ENCODE results near the gene NRIP1.

The NRIP1 gene, protein sequence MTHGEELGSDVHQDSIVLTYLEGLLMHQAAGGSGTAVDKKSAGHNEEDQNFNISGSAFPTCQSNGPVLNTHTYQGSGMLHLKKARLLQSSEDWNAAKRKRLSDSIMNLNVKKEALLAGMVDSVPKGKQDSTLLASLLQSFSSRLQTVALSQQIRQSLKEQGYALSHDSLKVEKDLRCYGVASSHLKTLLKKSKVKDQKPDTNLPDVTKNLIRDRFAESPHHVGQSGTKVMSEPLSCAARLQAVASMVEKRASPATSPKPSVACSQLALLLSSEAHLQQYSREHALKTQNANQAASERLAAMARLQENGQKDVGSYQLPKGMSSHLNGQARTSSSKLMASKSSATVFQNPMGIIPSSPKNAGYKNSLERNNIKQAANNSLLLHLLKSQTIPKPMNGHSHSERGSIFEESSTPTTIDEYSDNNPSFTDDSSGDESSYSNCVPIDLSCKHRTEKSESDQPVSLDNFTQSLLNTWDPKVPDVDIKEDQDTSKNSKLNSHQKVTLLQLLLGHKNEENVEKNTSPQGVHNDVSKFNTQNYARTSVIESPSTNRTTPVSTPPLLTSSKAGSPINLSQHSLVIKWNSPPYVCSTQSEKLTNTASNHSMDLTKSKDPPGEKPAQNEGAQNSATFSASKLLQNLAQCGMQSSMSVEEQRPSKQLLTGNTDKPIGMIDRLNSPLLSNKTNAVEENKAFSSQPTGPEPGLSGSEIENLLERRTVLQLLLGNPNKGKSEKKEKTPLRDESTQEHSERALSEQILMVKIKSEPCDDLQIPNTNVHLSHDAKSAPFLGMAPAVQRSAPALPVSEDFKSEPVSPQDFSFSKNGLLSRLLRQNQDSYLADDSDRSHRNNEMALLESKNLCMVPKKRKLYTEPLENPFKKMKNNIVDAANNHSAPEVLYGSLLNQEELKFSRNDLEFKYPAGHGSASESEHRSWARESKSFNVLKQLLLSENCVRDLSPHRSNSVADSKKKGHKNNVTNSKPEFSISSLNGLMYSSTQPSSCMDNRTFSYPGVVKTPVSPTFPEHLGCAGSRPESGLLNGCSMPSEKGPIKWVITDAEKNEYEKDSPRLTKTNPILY (N-terminal part only)

DNA sequence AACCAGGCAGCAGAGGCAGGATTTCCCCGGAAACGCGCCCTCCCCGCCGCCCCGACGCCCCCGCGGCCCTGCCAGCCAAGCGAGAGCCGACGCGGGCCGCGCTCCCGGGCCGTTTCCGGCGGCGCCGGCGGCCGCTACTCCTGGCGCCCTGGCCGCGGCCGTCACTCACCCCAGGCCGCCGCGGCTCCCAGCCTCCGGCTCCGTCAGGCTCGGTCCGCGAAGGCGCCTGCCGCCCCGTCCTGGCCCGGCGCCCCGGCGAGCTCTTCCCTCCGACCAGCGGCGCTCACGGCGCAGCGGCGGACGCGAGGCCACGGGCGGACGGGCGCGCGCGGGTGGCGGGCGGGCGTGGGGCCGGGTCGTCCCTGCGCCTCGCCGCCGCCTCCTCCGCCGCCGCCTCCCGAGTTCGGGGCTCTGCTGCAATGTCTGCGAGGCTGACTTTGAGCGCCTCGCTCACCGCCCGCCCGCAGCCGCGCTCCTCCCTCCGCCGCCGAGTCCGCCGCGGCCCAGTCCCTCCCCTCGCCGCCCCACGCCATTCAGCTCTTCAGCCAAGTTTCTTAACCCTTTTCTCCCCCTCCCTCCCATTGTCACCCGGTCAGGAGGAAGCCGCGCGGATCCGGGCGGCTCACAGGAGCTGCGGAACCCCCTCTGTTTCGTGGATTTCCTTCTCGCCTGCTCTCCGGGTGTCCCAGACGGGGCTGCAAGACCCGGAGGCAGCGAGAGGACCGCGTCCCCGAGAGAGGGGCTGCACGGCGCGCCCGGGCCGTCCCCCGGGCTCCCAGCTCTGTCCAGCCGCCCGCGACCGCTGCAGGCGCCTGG lies at the start of gene NRIP1:
TSS of gene NRIP1 (minus strand) at position 425 of the 816 bp plus-strand sequence. CDS start 96,808 bp downstream, outside the sequence.
- in situ Hi-C loops (cut with MboI; ENCODE audit: low sequenced_read_pairs) = no loop called here

GRCh38 chr21:15112858-15113257 lies 48.1 kb upstream of the NRIP1 start:
- in situ Hi-C loops (cut with MboI; ENCODE audit: low sequenced_read_pairs) = no loop called here

DNA sequence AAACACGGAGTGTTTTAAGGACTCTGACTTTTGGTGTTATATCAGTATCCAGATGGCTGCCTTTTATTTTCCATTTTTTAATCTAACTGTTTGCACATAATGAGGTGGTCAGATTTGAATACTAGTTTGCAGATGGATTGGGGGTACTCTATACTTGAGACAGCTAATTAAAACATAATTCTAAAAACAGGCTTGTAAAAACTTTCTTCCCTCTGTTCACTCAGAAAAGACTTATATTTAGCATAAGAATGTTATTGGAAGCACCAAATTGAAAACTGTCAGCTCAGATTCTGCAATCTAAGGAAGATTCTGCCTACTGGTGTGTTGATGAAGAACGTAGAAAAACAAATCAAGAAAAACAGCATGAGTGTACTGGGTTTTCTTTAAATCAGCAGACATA lies 44.0 kb upstream of the NRIP1 start:
- in situ Hi-C loops (cut with MboI; ENCODE audit: low sequenced_read_pairs) = no loop called here

DNA sequence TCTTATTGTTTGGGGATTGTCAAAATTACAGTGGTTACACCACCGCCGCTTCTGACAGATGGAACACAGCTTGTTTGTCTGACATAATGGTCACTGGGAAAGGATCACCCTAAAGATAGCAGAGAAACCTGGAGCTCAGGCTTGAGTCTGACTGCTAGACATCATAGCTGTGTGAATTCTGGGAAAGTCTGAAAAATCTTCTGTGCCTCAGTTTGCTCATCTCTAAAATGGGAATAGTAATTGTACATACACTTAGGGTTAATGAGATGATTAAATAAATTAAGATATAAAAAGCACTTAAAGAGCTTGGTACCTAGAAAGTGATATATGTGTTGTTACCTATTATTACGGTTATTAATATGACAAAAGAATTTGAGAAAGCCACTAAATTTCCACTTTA lies 39.7 kb upstream of the NRIP1 start:
- in situ Hi-C loops (cut with MboI; ENCODE audit: low sequenced_read_pairs) = no loop called here

- in situ Hi-C loops (cut with MboI; ENCODE audit: low sequenced_read_pairs) = no loop called here
Measured at GRCh38 chr21:15098908-15099307, 34.1 kb upstream of the NRIP1 start.

- in situ Hi-C loops (cut with MboI; ENCODE audit: low sequenced_read_pairs) = no loop called here
Measured at GRCh38 chr21:15098181-15098580, 33.4 kb upstream of the NRIP1 start.

GRCh38 chr21:15097580-15097979 lies 32.8 kb upstream of the NRIP1 start:
- in situ Hi-C loops (cut with MboI; ENCODE audit: low sequenced_read_pairs) = no loop called here

- in situ Hi-C loops (cut with MboI; ENCODE audit: low sequenced_read_pairs) = no loop called here
Measured at GRCh38 chr21:15096146-15096545, 31.3 kb upstream of the NRIP1 start.

DNA sequence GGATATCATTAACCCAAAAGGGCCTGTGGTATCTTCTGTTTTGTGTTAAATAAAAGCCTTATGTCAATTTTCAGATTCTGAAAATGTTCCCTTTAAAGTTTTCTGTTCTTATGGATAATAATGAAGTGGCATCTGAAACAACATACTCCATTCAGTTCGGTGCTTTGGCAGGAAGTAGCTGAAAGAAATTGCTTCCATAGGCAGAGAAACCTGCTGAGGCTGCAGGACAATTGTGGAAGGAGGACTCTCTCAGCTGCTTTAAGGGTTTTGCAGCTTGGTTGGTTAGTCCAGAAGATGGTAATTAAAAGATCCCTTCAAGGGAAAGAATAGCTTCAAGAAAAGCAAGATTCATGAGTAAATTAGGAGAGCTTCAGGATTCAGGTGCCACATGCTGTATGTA lies 30.5 kb upstream of the NRIP1 start:
- in situ Hi-C loops (cut with MboI; ENCODE audit: low sequenced_read_pairs) = no loop called here

GRCh38 chr21:15094706-15095105 lies 29.9 kb upstream of the NRIP1 start:
- in situ Hi-C loops (cut with MboI; ENCODE audit: low sequenced_read_pairs) = no loop called here

DNA sequence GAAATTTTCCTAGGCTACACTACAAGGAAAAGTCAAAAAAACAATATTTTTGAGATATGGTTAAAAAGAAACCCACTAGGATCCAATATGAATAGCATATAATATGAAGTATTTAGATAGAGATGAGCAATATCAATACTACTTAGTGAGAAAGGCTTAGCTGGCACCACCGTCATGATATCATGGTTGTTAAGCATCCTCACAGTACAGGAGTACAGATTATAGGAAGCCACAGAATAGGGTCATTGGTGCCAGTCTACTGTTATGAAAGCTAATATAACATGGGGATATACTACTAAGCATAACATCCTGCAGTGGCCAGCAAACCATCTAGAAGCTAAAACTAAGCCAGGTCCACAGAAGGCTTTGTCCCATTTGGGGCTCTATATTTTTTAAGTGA lies 28.4 kb upstream of the NRIP1 start:
- in situ Hi-C loops (cut with MboI; ENCODE audit: low sequenced_read_pairs) = no loop called here

DNA sequence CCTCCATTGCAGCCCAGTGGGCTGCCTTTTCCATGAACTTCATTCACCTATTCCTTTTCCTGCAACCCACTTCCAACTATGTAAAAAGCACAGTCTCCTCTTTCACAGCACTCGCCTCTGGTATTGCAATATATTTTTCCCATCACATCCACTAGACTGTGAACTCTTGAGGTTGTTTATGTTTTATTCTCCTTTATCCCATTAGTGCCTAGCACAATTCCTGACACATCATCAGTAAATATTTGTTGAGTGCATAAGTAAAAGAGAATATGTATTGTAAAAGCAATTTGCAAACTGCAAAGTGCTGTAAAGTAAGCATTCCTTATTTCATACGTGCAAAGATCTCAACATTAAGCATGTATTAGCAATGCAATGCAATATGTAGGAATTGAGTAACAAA lies 27.9 kb upstream of the NRIP1 start:
- in situ Hi-C loops (cut with MboI; ENCODE audit: low sequenced_read_pairs) = no loop called here

DNA sequence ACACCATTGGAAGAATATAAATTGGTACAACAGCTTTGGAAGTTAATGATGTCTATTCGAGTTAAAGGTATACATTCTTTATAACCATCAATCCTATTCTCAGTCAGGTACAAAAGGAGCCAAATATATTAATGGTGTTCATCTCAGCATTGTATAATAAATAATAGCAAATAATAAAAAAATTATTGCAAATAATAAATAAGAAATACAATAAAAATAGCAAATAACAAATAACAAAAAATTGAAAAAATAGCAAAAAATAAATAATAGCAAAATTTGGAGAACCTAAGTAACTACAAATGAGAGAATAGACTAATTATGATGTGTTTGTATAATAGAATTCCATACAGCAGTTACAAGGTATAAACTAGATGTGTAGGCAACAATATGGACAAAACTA lies 25.6 kb upstream of the NRIP1 start:
- in situ Hi-C loops (cut with MboI; ENCODE audit: low sequenced_read_pairs) = no loop called here

DNA sequence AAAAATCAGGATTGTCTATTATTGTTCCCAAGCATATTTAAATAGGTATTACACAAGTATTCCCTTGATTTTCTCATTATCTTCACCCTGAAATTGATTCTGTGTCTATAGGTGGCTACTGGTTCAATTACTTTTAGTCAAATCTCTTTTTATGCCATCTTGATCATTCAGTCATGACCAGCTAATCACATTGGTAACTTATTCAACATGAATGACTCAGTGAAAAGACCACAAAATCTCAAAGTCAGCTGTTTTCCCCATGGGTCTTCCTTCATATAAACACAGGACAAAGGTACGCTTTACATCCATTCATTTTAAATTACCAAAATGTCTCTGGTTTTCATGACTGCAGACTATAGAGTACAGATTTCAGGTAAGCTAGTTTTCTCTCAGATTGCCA lies 23.7 kb upstream of the NRIP1 start:
- in situ Hi-C loops (cut with MboI; ENCODE audit: low sequenced_read_pairs) = no loop called here

DNA sequence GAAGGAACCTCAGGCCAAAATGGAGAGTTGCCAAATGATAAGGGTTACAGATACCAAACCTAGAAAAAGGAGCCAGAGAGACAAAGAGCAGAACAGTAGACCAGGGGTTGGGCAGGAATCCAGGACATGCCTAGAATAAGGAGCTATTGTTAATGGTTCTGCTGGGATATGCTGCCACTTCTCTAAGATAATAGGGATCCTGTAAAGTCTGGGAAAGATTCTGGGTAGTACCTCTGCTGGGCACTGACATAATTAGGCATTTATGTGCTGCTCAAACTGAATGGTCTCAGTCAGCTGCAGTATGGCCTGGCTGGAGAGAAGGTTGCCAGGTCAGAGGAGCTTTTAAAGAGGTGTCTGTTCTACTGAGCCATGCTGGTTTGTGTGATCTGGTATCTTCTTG lies 19.9 kb upstream of the NRIP1 start:
- in situ Hi-C loops (cut with MboI; ENCODE audit: low sequenced_read_pairs) = no loop called here

DNA sequence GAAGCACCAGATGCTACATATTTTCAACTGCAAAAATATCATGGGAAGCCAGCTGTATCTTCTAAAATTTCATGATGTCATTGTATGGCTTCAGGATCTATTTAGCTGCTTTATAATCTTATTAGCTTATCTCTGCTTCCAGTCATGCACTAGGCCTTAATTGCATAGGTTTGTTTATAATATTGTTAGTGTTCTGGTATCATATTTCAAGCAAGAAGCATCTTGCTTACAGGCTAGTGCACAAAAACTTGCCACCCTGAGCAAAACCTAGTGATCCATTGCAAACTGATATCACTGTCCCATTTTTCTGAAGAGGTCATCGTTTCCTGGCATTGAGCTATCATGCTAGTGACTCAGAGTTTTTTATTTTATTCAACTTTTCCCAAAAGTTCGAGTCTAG lies 15.7 kb upstream of the NRIP1 start:
- in situ Hi-C loops (cut with MboI; ENCODE audit: low sequenced_read_pairs) = no loop called here

- in situ Hi-C loops (cut with MboI; ENCODE audit: low sequenced_read_pairs) = no loop called here
Measured at GRCh38 chr21:15079269-15079668, 14.5 kb upstream of the NRIP1 start.

DNA sequence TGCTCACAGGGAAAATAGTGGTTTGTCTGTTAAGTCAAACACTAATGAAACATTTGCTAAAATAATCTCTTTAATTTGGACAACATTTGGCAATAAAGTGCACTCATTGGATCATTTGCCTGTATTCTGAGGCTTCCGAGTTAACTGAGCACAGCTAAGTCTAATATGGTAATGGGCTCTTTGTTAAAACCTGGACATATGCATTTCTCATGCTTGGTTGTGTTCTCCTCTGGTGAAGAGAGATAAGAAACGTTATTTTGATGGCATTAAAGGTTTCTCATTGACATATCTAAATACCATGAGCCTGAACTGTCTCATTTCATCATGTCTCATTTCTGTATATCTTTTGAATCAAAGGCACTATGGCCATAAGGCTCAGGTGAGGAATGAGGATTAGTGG lies 13.4 kb upstream of the NRIP1 start:
- in situ Hi-C loops (cut with MboI; ENCODE audit: low sequenced_read_pairs) = no loop called here

DNA sequence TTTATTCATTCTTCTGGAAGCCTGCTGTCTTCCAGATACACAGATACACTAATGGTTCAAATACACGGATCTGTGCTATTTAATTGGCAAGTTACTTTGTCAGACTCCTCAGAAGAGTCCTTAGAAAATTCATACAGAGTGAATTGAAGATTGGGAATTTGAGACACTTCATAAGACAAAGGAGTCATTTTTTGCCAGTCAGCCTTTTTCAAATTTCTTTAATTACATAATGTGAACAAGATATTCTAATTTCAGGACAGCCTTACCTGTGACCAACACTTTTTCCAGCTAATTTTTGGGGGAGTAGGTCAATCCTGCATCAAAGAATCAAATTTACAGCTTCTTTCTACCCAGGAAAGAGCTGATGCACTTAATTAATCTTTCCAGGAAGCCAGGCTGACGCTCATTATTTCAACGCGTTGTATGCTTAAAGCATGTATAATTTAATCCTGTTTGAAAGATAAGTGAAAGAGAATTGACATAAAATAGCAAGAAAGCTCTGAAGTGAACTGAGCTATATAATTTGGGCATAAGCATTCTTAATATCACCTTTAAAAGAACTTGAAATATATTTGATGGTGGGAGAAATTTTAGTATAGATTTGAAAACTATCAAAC lies 12.8 kb upstream of the NRIP1 start:
- in situ Hi-C loops (cut with MboI; ENCODE audit: low sequenced_read_pairs) = no loop called here

GRCh38 chr21:15076730-15077129 lies 11.9 kb upstream of the NRIP1 start:
- in situ Hi-C loops (cut with MboI; ENCODE audit: low sequenced_read_pairs) = no loop called here

Measured in HL-60/S4 treated with retinoic acid at 250 ng/mL for 4 days and 3 days (cell line).